ENCODE data around the gene RFPL2. TPM values are rescaled to one million over a fixed set of nuclear protein-coding genes. Genes with fewer than 3 reads are reported as not detected.

The RFPL2 gene
- total RNA-seq, 1 experiment from 2014 or later, result 0.48 TPM

DNA sequence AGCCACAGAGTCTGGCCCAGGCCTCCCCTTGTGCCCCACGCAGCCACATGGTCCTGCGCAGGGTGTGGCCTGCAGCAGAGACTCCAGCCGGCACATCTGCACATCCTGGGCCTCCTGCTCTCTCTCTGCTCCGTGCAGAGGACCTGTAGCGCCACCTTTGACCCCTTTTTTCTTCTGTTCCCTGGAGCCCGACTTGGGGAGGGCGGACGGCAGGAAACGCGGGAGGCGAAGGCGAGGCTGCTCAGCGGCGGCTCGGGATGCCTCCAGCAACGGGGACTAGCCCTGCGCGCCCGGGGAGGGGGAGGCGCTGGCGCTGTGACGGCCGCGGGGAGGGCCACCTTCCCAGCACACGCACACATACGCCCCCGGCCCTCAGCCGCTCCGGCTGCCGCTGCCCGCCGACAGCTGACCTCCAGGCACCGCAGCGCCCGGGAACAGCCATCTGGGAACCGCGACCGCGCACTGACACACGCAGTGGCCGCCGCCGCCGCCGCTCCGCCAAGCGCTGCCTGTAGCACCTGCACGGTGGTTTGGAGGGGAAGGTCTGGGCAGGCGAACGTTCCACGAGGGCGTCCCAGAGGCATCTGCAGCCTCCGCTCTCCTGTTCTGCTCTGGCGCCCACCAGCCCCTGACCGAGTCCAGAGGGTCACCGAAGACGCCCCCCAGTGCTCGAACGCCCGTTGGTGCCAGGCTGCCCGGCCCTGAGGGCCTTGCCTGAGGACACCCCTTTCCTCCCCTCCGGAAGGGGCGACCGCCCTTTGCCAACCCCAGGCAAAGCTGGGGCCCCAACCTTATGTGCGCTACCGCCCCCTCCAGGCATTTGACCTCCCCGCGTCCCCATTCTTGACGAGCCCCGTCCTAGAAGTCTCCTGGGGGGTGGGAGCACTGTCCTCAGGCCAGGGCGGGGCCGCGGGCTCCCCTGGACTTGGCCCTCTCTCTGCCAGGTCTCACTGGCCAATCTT, 28.9 kb downstream of the RFPL2 start (continued):
- TF ChIP-seq CTCF (IDR thresholded peaks at IDR 0.05) (no peak), SOX15 (CRISPR knock-in tag; IDR thresholded peaks at IDR 0.05) (no peak), ATF1 (CRISPR knock-in tag; IDR thresholded peaks at IDR 0.05) (no peak), USF2 (CRISPR knock-in tag; IDR thresholded peaks at IDR 0.05) (no peak), CDX4 (CRISPR knock-in tag; IDR thresholded peaks at IDR 0.05; ENCODE audit: borderline replicate concordance) (no peak), SP1 (CRISPR knock-in tag; conservative IDR thresholded peaks at IDR 0.05) (0 out of 2 replicates have a peak, but pooled peaks have one; percentile 21), KAT7 (CRISPR knock-in tag; IDR thresholded peaks at IDR 0.05; ENCODE audit: borderline replicate concordance) (no peak), ZNF219 (CRISPR knock-in tag; IDR thresholded peaks at IDR 0.05; ENCODE audit: borderline replicate concordance) (no peak), OVOL2 (CRISPR knock-in tag; IDR thresholded peaks at IDR 0.05; ENCODE audit: borderline replicate concordance) (no peak), NR1H2 (CRISPR knock-in tag; IDR thresholded peaks at IDR 0.05) (no peak), FOXJ3 (CRISPR knock-in tag; IDR thresholded peaks at IDR 0.05; ENCODE audit: borderline replicate concordance) (no peak), TCF7 (CRISPR knock-in tag; IDR thresholded peaks at IDR 0.05; ENCODE audit: low read depth) (no peak; the same call in 1 of the 2 replicates), NFYB (CRISPR knock-in tag; conservative IDR thresholded peaks at IDR 0.05; ENCODE audit: low read depth) (no peak), ZNF671 (CRISPR knock-in tag; IDR thresholded peaks at IDR 0.05) (no peak), MAX (CRISPR knock-in tag; IDR thresholded peaks at IDR 0.05) (peak; percentile 80), SMAD4 (CRISPR knock-in tag; IDR thresholded peaks at IDR 0.05) (no peak), ETV6 (CRISPR knock-in tag; IDR thresholded peaks at IDR 0.05) (no peak)
- TF ChIP-seq, protein P1, sequence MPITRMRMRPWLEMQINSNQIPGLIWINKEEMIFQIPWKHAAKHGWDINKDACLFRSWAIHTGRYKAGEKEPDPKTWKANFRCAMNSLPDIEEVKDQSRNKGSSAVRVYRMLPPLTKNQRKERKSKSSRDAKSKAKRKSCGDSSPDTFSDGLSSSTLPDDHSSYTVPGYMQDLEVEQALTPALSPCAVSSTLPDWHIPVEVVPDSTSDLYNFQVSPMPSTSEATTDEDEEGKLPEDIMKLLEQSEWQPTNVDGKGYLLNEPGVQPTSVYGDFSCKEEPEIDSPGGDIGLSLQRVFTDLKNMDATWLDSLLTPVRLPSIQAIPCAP (CRISPR knock-in tag; IDR thresholded peaks at IDR 0.05), result 0 out of 2 replicates have a peak, but pooled peaks have one; percentile 38

- no peak overlapping the region; the same call in 1 of the 2 replicates for H3K4me3 Mint-ChIP-seq
- no peak overlapping the region for H3K27ac Mint-ChIP-seq
- POLR2A ChIA-PET, result interaction anchor here (0.6 kb wide), 1 partner anchor 44 kb away, joined by 3 read pairs; no protein-coding TSS in a partner anchor
- ATAC-seq (no peak), DNase-seq (ENCODE audit: low spot score) (no peak)
- no peaks in the 10 kb centered on the region for H3K9me3 Mint-ChIP-seq
- no peaks in the 10 kb centered on the region for H3K36me3 Mint-ChIP-seq
- peaks cover 42% of the 10 kb centered on the region for H3K27me3 Mint-ChIP-seq (ENCODE audit: low read depth)
- H3K4me1 Mint-ChIP-seq, result peaks cover 16% of the 10 kb centered on the region
- CTCF ChIA-PET, result interaction anchor here (2.4 kb wide), 1 partner anchor 27 kb away, joined by 6 read pairs; no protein-coding TSS in a partner anchor
- TF ChIP-seq ZNF423 (CRISPR knock-in tag; IDR thresholded peaks at IDR 0.05) (no peak), ZNF317 (CRISPR knock-in tag; IDR thresholded peaks at IDR 0.05; ENCODE audit: borderline replicate concordance, low read depth) (no peak), MLX (CRISPR knock-in tag; IDR thresholded peaks at IDR 0.05) (no peak), ZNF219 (CRISPR knock-in tag; IDR thresholded peaks at IDR 0.05; ENCODE audit: borderline replicate concordance) (no peak)
- TF ChIP-seq, protein P2, sequence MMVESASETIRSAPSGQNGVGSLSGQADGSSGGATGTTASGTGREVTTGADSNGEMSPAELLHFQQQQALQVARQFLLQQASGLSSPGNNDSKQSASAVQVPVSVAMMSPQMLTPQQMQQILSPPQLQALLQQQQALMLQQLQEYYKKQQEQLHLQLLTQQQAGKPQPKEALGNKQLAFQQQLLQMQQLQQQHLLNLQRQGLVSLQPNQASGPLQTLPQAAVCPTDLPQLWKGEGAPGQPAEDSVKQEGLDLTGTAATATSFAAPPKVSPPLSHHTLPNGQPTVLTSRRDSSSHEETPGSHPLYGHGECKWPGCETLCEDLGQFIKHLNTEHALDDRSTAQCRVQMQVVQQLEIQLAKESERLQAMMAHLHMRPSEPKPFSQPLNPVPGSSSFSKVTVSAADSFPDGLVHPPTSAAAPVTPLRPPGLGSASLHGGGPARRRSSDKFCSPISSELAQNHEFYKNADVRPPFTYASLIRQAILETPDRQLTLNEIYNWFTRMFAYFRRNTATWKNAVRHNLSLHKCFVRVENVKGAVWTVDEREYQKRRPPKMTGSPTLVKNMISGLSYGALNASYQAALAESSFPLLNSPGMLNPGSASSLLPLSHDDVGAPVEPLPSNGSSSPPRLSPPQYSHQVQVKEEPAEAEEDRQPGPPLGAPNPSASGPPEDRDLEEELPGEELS (CRISPR knock-in tag; IDR thresholded peaks at IDR 0.05), result no peak
- TF ChIP-seq, protein P3, sequence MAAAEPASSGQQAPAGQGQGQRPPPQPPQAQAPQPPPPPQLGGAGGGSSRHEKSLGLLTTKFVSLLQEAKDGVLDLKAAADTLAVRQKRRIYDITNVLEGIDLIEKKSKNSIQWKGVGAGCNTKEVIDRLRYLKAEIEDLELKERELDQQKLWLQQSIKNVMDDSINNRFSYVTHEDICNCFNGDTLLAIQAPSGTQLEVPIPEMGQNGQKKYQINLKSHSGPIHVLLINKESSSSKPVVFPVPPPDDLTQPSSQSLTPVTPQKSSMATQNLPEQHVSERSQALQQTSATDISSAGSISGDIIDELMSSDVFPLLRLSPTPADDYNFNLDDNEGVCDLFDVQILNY (CRISPR knock-in tag; IDR thresholded peaks at IDR 0.05), result no peak
Observed at GRCh38 chr22:32175115-32175514, 29.8 kb downstream of the RFPL2 start.

Measured in WTC11 (cell line).